Liver (tissue), 9 donors: ENCODE measurements around the gene SHC3. TPM values are rescaled to one million over a fixed set of nuclear protein-coding genes. Genes with fewer than 3 reads are reported as not detected.

Experiments used
- DNase-seq: peaks from one replicate; pipeline ENCODE4 v3.0.0-alpha.2; 2017; ENCODE audit warnings: low spot score
- H3K27ac ChIP-seq, 2 donors: one replicate each; pipeline ENCODE4 v1.7.0; 2013; ENCODE audit warnings: inconsistent platforms in 2 of 2, low read length in 2 of 2, control low read depth in 1 of 2, low read depth in 1 of 2, mild to moderate bottlenecking in 1 of 2
- H3K27me3 ChIP-seq, 4 donors: one replicate each; pipeline versions ENCODE4 v1.6.1 to v1.7.0; 2013; ENCODE audit warnings: low read length in 3 of 4, inconsistent platforms in 1 of 4, mild to moderate bottlenecking in 1 of 4, moderate library complexity in 1 of 4; ENCODE audit not compliant: control insufficient read depth in 4 of 4, insufficient read depth in 4 of 4
- H3K36me3 ChIP-seq, 4 donors: one replicate each; pipeline versions ENCODE4 v1.6.1 to v1.7.0; 2013; ENCODE audit warnings: low read length in 3 of 4, mild to moderate bottlenecking in 3 of 4, low read depth in 1 of 4, moderate library complexity in 1 of 4; ENCODE audit not compliant: control insufficient read depth in 4 of 4, insufficient read depth in 3 of 4
- H3K4me1 ChIP-seq, 4 donors: one replicate each; pipeline versions ENCODE4 v1.6.1 to v1.7.0; 2013; ENCODE audit warnings: low read length in 3 of 4, mild to moderate bottlenecking in 3 of 4, moderate library complexity in 1 of 4; ENCODE audit not compliant: control insufficient read depth in 4 of 4, insufficient read depth in 4 of 4
- H3K4me3 ChIP-seq, 3 donors: one replicate each; pipeline versions ENCODE4 v1.6.1 to v1.7.0; 2013; ENCODE audit warnings: low read length in 3 of 3, control low read depth in 1 of 3, low read depth in 1 of 3, mild to moderate bottlenecking in 1 of 3
- H3K9ac ChIP-seq, 2 donors: one replicate each; pipeline ENCODE4 v1.7.0; 2013; ENCODE audit warnings: low read length in 2 of 2, mild to moderate bottlenecking in 2 of 2, moderate library complexity in 2 of 2, control low read depth in 1 of 2, low read depth in 1 of 2
- H3K9me3 ChIP-seq, 4 donors: one replicate each; pipeline versions ENCODE4 v1.6.1 to v1.7.0; 2013; ENCODE audit warnings: low read length in 3 of 4; ENCODE audit not compliant: control insufficient read depth in 4 of 4
- ATF3 ChIP-seq: IDR thresholded peaks from 2 replicates; pipeline ENCODE4 v1.6.1; 2016; ENCODE audit warnings: antibody characterized with exemption
- CTCF ChIP-seq: fragments of 150-350 bp; IDR thresholded peaks from 2 replicates; pipeline ENCODE4 v1.5.1; 2017; ENCODE audit warnings: improper control_type of control experiment, low read depth, low read length; ENCODE audit not compliant: missing input control
- EGR1 ChIP-seq, 2 donors: IDR thresholded peaks; 2 replicates each; pipeline ENCODE4 v1.6.1; 2016 to 2018; ENCODE audit warnings: antibody characterized with exemption in 2 of 2, low read depth in 2 of 2
- FOXA1 ChIP-seq: IDR thresholded peaks from 2 replicates; pipeline ENCODE4 v1.6.1; 2016; ENCODE audit warnings: antibody characterized with exemption
- FOXA2 ChIP-seq: IDR thresholded peaks from 2 replicates; pipeline ENCODE4 v1.6.1; 2016; ENCODE audit warnings: antibody characterized with exemption
- GABPA ChIP-seq, 2 donors: IDR thresholded peaks in 1 of 2; conservative IDR thresholded peaks in 1 of 2; 2 replicates each; pipeline ENCODE4 v1.6.1; 2016; ENCODE audit warnings: antibody characterized with exemption in 2 of 2, mild to moderate bottlenecking in 1 of 2, moderate library complexity in 1 of 2
- HNF4A ChIP-seq, 2 donors: conservative IDR thresholded peaks; 2 replicates each; pipeline ENCODE4 v1.6.1; 2016; ENCODE audit warnings: antibody characterized with exemption in 2 of 2, mild to moderate bottlenecking in 2 of 2
- HNF4G ChIP-seq: IDR thresholded peaks from 2 replicates; pipeline ENCODE4 v1.6.1; 2016; ENCODE audit warnings: antibody characterized with exemption
- JUND ChIP-seq, 2 donors: IDR thresholded peaks; 2 replicates each; pipeline ENCODE4 v1.6.1; 2016; ENCODE audit warnings: antibody characterized with exemption in 2 of 2
- NR2F2 ChIP-seq: IDR thresholded peaks from 2 replicates; pipeline ENCODE4 v1.6.1; 2016; ENCODE audit warnings: antibody characterized with exemption
- RAD21 ChIP-seq, 2 donors: IDR thresholded peaks; 2 replicates each; pipeline ENCODE4 v1.6.1; 2016; ENCODE audit warnings: antibody characterized with exemption in 2 of 2, mild to moderate bottlenecking in 2 of 2
- REST ChIP-seq: IDR thresholded peaks from 2 replicates; pipeline ENCODE4 v1.6.1; 2016; ENCODE audit warnings: antibody characterized with exemption, mild to moderate bottlenecking
- RXRA ChIP-seq, 2 donors: IDR thresholded peaks; 2 replicates each; pipeline ENCODE4 v1.6.1; 2017 to 2018; ENCODE audit warnings: antibody characterized with exemption in 2 of 2, mild to moderate bottlenecking in 1 of 2
- SP1 ChIP-seq: IDR thresholded peaks from 2 replicates; pipeline ENCODE4 v1.6.1; 2018; ENCODE audit warnings: antibody characterized with exemption, mild to moderate bottlenecking
- TAF1 ChIP-seq: conservative IDR thresholded peaks from 2 replicates; pipeline ENCODE4 v1.6.1; 2016; ENCODE audit warnings: antibody characterized with exemption, mild to moderate bottlenecking
- YY1 ChIP-seq: IDR thresholded peaks from 2 replicates; pipeline ENCODE4 v1.6.1; 2016; ENCODE audit warnings: antibody characterized with exemption, mild to moderate bottlenecking
- ZBTB33 ChIP-seq: IDR thresholded peaks from 2 replicates; pipeline ENCODE4 v1.6.1; 2016; ENCODE audit warnings: antibody characterized with exemption
- WGBS: extraction: QIAGEN DNeasy Blood & Tissue Kit; methylation state at CpG from one replicate; pipeline ENCODE4 v1.1.7; 2013; 5-methylcytosine and 5-hydroxymethylcytosine counted together
- polyA plus RNA-seq, 2 donors: library from polyadenylated mRNA; stranded (reverse) in 1 of 2; unstranded in 1 of 2; fragments of 200-250 nt in 1 of 2; fragments of >200 nt in 1 of 2; fragmentation: Nextera tagmentation in 1 of 2; extraction: Ambion mirVana in 1 of 2; gene quantifications; one replicate each; pipeline versions ENCODE4 v1.2.1 to v1.2.3, GENCODE V29; 2013 to 2015
- total RNA-seq, 2 donors: library from RNA; depleted of rRNA; stranded (reverse); fragments of >200 nt; gene quantifications; one replicate each; pipeline ENCODE4 v1.2.3, GENCODE V29; 2014
- TF ChIP-seq, protein P1 (sequence below): IDR thresholded peaks from 2 replicates; pipeline ENCODE4 v1.6.1; 2016; ENCODE audit warnings: antibody characterized with exemption
- donor health status: healthy.
- donor health status: healthy.
- donor health status: healthy.
- donor health status: healthy.
- donor health status: healthy.

The SHC3 gene
- total and polyA plus RNA-seq, 4 donors, result 0.03 to 0.08 (median 0.04) TPM

- Histone ChIP-seq H3K4me1 (no peaks in the 10 kb centered on the region), H3K27me3 (peaks cover 0 to 2% (median 0%) of the 10 kb centered on the region in 4 donors), H3K9ac (no peak overlapping the region), H3K9me3 (peaks cover 0 to 2% (median 0%) of the 10 kb centered on the region in 4 donors), H3K27ac (no peak overlapping the region), H3K36me3 (no peaks in the 10 kb centered on the region), H3K4me3 (no peak overlapping the region)
- no peak for DNase-seq
- TF ChIP-seq RXRA (IDR thresholded peaks at IDR 0.05) (no peak), ATF3 (no peak), NR2F2 (no peak), TAF1 (no peak), REST (no peak), YY1 (no peak), ZBTB33 (no peak), FOXA1 (no peak), CTCF (no peak), HNF4A (conservative IDR thresholded peaks at IDR 0.05) (no peak), SP1 (no peak), JUND (IDR thresholded peaks at IDR 0.05) (no peak), GABPA (IDR thresholded peaks at IDR 0.05 in 1 of 2, conservative IDR thresholded peaks at IDR 0.05 in 1 of 2) (no peak), FOXA2 (no peak), RAD21 (IDR thresholded peaks at IDR 0.05) (no peak), HNF4G (no peak), EGR1 (IDR thresholded peaks at IDR 0.05; ENCODE audit: low read depth in 2 of 2) (no peak)
- TF ChIP-seq, protein P1, sequence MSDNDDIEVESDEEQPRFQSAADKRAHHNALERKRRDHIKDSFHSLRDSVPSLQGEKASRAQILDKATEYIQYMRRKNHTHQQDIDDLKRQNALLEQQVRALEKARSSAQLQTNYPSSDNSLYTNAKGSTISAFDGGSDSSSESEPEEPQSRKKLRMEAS, result no peak
- WGBS, result 73% methylated on average over 5 of the region's 5 CpGs
These were observed 16.6 kb upstream of the SHC3 start for GRCh38 chr9:89195131-89195797.
